Measurements from ENCODE around the gene S100A16.

DNA sequence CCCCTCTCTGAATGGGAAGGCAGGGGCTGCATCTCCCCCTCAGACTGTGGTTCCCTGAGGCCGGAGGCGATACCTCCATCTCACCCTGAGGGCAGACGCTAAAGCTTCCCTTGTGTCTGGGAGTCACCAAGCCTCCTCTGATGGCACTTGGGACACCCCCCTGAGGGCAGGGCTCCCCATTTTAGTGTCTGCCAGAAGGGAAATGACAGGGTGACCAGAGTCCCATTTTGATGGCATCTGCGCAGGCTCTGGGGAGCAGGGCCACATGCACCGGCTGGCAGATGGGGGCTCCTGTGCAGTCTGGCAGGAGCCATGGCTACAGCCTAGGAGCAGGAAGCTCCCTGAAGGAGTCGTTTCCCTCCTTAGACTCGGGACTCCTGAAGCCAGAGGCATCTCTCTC, 48.9 kb downstream of the S100A16 start:
- TF ChIP-seq, protein P1, sequence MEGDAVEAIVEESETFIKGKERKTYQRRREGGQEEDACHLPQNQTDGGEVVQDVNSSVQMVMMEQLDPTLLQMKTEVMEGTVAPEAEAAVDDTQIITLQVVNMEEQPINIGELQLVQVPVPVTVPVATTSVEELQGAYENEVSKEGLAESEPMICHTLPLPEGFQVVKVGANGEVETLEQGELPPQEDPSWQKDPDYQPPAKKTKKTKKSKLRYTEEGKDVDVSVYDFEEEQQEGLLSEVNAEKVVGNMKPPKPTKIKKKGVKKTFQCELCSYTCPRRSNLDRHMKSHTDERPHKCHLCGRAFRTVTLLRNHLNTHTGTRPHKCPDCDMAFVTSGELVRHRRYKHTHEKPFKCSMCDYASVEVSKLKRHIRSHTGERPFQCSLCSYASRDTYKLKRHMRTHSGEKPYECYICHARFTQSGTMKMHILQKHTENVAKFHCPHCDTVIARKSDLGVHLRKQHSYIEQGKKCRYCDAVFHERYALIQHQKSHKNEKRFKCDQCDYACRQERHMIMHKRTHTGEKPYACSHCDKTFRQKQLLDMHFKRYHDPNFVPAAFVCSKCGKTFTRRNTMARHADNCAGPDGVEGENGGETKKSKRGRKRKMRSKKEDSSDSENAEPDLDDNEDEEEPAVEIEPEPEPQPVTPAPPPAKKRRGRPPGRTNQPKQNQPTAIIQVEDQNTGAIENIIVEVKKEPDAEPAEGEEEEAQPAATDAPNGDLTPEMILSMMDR (IDR thresholded peaks at IDR 0.05): no peak
- TF ChIP-seq POLR2A (IDR thresholded peaks at IDR 0.05) (no peak), POLR2AphosphoS5 (IDR thresholded peaks at IDR 0.05; ENCODE audit: insufficient read depth in 1 of 2, low read depth in 1 of 2) (no peak)
